K562 (cell line): Measurements from ENCODE around the gene SP2. TPM values are rescaled to one million over a fixed set of nuclear protein-coding genes. Genes with fewer than 3 reads are reported as not detected.

Experiments used
- ATAC-seq: fragments of 200-7000 bp; cut with Tn5 transposase; 3 replicates; pipeline ENCODE4 v1.9.1; 2020; ENCODE audit warnings: moderate library complexity
- BruUV-seq: library from RNA; stranded (reverse); fragments of 400-500 nt; replicated peaks from 2 replicates; lab custom pipeline; 2021; lab: Mats Ljungman, UMichigan
- CTCF ChIA-PET: fragments of 300-600 bp; formaldehyde crosslinking; extraction: SDS; loops from one replicate; lab custom pipeline; 2021; ENCODE audit warnings: low intra/inter-chr PET ratio; lab: Yijun Ruan, JAX
- POLR2A ChIA-PET: fragments of 300-600, 350-650 bp; sonication (Branson Sonifier 250); formaldehyde crosslinking; extraction: SDS; loops from one replicate; lab custom pipeline; 2021; ENCODE audit warnings: antibody characterized with exemption, inconsistent platforms; lab: Yijun Ruan, JAX
- DNase-seq, 4 experiments: peaks; one replicate each; pipeline versions ENCODE4 v3.0.0 to v3.0.0-alpha.2; 2011 to 2018; ENCODE audit warnings: low spot score in 3 of 4, mixed read lengths in 3 of 4; ENCODE audit errors: extremely low read depth in 1 of 4
- FAIRE-seq: peaks from 2 replicates; lab custom pipeline; 2011; peaks lifted over from hg19 to GRCh38; lab: Jason Lieb, UNC
- H2AFZ ChIP-seq: 2 replicates; pipeline ENCODE4 v1.6.0; 2011; ENCODE audit warnings: low read depth, low read length, control low read depth, inconsistent platforms
- H3K27ac ChIP-seq: fragments of 200-600 bp; 3 replicates; pipeline ENCODE4 v1.8.0; 2011; ENCODE audit warnings: low read depth, mild to moderate bottlenecking, control low read depth, inconsistent platforms, low read length, moderate library complexity, mixed read lengths; ENCODE audit errors: extremely low read depth
- H3K27me3 ChIP-seq, 2 experiments: fragments of 300-600 bp in 1 of 2; 2 replicates in 1 of 2; 3 replicates in 1 of 2; pipeline versions ENCODE4 v1.6.0 to v1.8.0; 2011; ENCODE audit warnings: inconsistent platforms in 2 of 2, low read length in 2 of 2, mild to moderate bottlenecking in 1 of 2, mixed read lengths in 1 of 2, moderate library complexity in 1 of 2; ENCODE audit not compliant: control insufficient read depth in 2 of 2, insufficient read depth in 2 of 2
- H3K36me3 ChIP-seq: fragments of 300-600 bp; 3 replicates; pipeline ENCODE4 v1.8.0; 2011; ENCODE audit warnings: mild to moderate bottlenecking, low read length, inconsistent platforms; ENCODE audit not compliant: control insufficient read depth, insufficient read depth
- H3K4me1 ChIP-seq, 2 experiments: fragments of 200-600 bp in 1 of 2; replicated peaks in 1 of 2; 2 replicates in 1 of 2; 3 replicates in 1 of 2; pipeline versions ENCODE4 v1.5.1 to v1.8.0; 2011; ENCODE audit warnings: inconsistent platforms in 2 of 2, low read length in 2 of 2, mild to moderate bottlenecking in 1 of 2, mixed read lengths in 1 of 2, moderate library complexity in 1 of 2; ENCODE audit not compliant: control insufficient read depth in 2 of 2, insufficient read depth in 2 of 2
- H3K4me2 ChIP-seq: 2 replicates; pipeline ENCODE4 v1.6.1; 2011; ENCODE audit warnings: low read length, control low read depth, inconsistent platforms, mixed read lengths; ENCODE audit not compliant: insufficient read depth
- H3K4me3 ChIP-seq: fragments of 200-600 bp; sonication (generic), shearing (Covaris generic); 2 replicates; pipeline ENCODE4 v1.5.1; 2016; ENCODE audit warnings: control low read depth, inconsistent platforms
- H3K79me2 ChIP-seq: fragments of 200-600 bp; 3 replicates; pipeline ENCODE4 v1.8.0; 2011; ENCODE audit warnings: low read length, inconsistent platforms; ENCODE audit not compliant: control insufficient read depth, insufficient read depth
- H3K9ac ChIP-seq, 2 experiments: 2 replicates each; pipeline versions ENCODE4 v1.6.0 to v1.6.1; 2011; ENCODE audit warnings: low read depth in 2 of 2, low read length in 2 of 2, control low read depth in 1 of 2, inconsistent platforms in 1 of 2, mild to moderate bottlenecking in 1 of 2, mixed read lengths in 1 of 2; ENCODE audit not compliant: insufficient read depth in 1 of 2
- H3K9me1 ChIP-seq: one replicate; pipeline ENCODE4 v1.6.0; 2011; ENCODE audit warnings: inconsistent platforms, mild to moderate bottlenecking, low read length, moderate library complexity; ENCODE audit not compliant: control insufficient read depth, insufficient read depth
- H3K9me3 ChIP-seq: replicated peaks from 2 replicates; pipeline ENCODE4 v1.5.1; 2011; ENCODE audit warnings: low read depth, low read length, inconsistent platforms; ENCODE audit not compliant: control insufficient read depth, insufficient read depth
- H4K20me1 ChIP-seq: replicated peaks from 2 replicates; pipeline ENCODE4 v1.6.1; 2011; ENCODE audit warnings: low read length, inconsistent platforms, mixed read lengths; ENCODE audit not compliant: control insufficient read depth, insufficient read depth
- C11orf30 ChIP-seq: fragments of 450-650 bp; IDR thresholded peaks from 2 replicates; pipeline ENCODE4 v1.6.1; 2016; ENCODE audit warnings: low read depth, mild to moderate bottlenecking
- CXXC5 ChIP-seq: fragments of 250-450 bp; sonication (Bioruptor Pico); IDR thresholded peaks from 2 replicates; pipeline ENCODE4 v1.8.0; 2022; ENCODE audit warnings: inconsistent platforms, mild to moderate bottlenecking, moderate library complexity
- MAFF ChIP-seq: IDR thresholded peaks from 2 replicates; pipeline ENCODE4 v1.6.1; 2012; ENCODE audit warnings: low read length, improper control_type of control experiment
- MAFG ChIP-seq: fragments of 450-650 bp; conservative IDR thresholded peaks from 2 replicates; pipeline ENCODE4 v1.6.1; 2016; ENCODE audit warnings: missing genetic modification characterization, missing compliant biosample characterization
- MAFK ChIP-seq: IDR thresholded peaks from 2 replicates; pipeline ENCODE4 v1.6.1; 2011; ENCODE audit warnings: low read length, improper control_type of control experiment
- POLR3A ChIP-seq: IDR thresholded peaks from 2 replicates; pipeline ENCODE4 v1.6.1; 2011; ENCODE audit warnings: borderline replicate concordance, mild to moderate bottlenecking, moderate library complexity; ENCODE audit not compliant: insufficient read length, insufficient read depth; ENCODE audit errors: extremely low read depth
- TARDBP ChIP-seq: fragments of 450-650 bp; IDR thresholded peaks from 2 replicates; pipeline ENCODE4 v1.6.1; 2016
- ZNF316 ChIP-seq: fragments of 450-650 bp; IDR thresholded peaks from 2 replicates; pipeline ENCODE4 v1.6.1; 2016
- ZNF589 ChIP-seq: fragments of 200-800 bp; sonication (Bioruptor generic); IDR thresholded peaks from 2 replicates; pipeline ENCODE4 v1.6.1; 2016; ENCODE audit warnings: low read depth, missing genetic modification characterization, missing compliant biosample characterization
- WGBS: fragments of 100-300 bp; shearing (Covaris generic); methylation state at CpG from one replicate; pipeline ENCODE4 v1.1.6; 2016; ENCODE audit warnings: low coverage, mixed read lengths; ENCODE audit not compliant: insufficient coverage; ENCODE audit errors: missing lambda C conversion rate; 5-methylcytosine and 5-hydroxymethylcytosine counted together
- in situ Hi-C: fragments of 300-500 bp; cut with MboI; formaldehyde crosslinking; loops from 4 replicates; pipeline ENCODE4 v1.15.0; 2018; ENCODE audit warnings: inconsistent platforms, mixed read lengths
- intact Hi-C: fragments of 100-400 bp; cut with micrococcal nuclease; formaldehyde crosslinking; loops from 2 replicates; pipeline ENCODE4 v1.14.2; 2022
- polyA plus RNA-seq, 8 experiments: library from polyadenylated mRNA; depleted of rRNA in 4 of 8; stranded (reverse) in 5 of 8; unstranded in 3 of 8; fragments of >200 nt; fragmentation: Nextera tagmentation in 2 of 8; fragmentation: Illumina TruSeq in 1 of 8; extraction: Ambion mirVana in 2 of 8; extraction: Trizol in 1 of 8; gene quantifications; 2 replicates each; pipeline versions ENCODE4 v1.2.1 to v1.2.3, GENCODE V29; 2011 to 2014; ENCODE audit warnings: inconsistent platforms in 1 of 8, missing spikeins in 1 of 8
- total RNA-seq, 7 experiments: library from RNA; depleted of rRNA in 6 of 7; stranded (reverse); fragments of >200 nt in 6 of 7; fragmentation: Illumina TruSeq in 2 of 7; extraction: Trizol in 2 of 7; gene quantifications; 2 replicates each; pipeline versions ENCODE4 v1.2.1 to v1.2.3, GENCODE V29; 2011 to 2021; ENCODE audit warnings: low replicate concordance in 1 of 7
- TF ChIP-seq, protein P1 (sequence below): sonication (generic); formaldehyde crosslinking; IDR thresholded peaks from 2 replicates; pipeline ENCODE4 v1.9.0; 2022; ENCODE audit warnings: mild to moderate bottlenecking, missing genetic modification reagents

The SP2 gene
- total and polyA plus RNA-seq, 9 of the 15 experiments (the other 6 are each of a cell fraction or from before 2014, with no cell fraction given) = 0.77 to 22.3 (median 2.3) TPM

DNA sequence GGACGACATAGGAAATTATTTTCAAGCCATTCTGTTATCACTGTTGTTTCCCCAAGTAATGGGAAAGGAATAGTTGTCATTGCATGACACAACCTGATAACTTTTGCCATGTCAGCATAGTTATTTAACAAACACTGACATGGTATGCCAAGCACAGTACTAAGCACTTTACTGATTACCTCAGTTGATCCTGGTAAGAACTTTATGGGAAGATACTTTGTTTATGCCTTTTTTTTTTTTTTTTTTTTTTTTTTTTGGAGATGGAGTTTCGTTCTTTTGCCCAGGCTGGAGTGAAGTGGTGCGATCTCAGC lies 29.6 kb downstream of the SP2 start:
- in situ Hi-C loops (no loop called here), intact Hi-C loops (no loop called here)
- ATAC-seq (no peak), FAIRE-seq (no peak), DNase-seq (no peak)
- H3K36me3 ChIP-seq = peaks cover 57% of the 10 kb centered on the region; the same call in 2 of the 3 replicates
- ChIA-PET POLR2A (interaction anchor here (1.4 kb wide), 1 partner anchor 21 kb away, joined by 3 read pairs; no protein-coding TSS in a partner anchor), CTCF (no interaction called here)
- 56% methylated on average over 2 of the region's 3 CpGs for WGBS
- no peak overlapping the region for H3K9ac ChIP-seq
- peak; percentile 90 for TF ChIP-seq MAFK
- no peak for TF ChIP-seq CXXC5
- TF ChIP-seq MAFF = peak; percentile 91
- peak; percentile 91 for TF ChIP-seq MAFG (tag)
- TF ChIP-seq ZNF316 = peak; percentile 94
- peak; percentile 85 for TF ChIP-seq C11orf30
- no peaks in the 10 kb centered on the region for H3K9me3 ChIP-seq
- H3K27ac ChIP-seq = no peak overlapping the region
- H4K20me1 ChIP-seq = no peaks in the 10 kb centered on the region
- H3K79me2 ChIP-seq = no peaks in the 10 kb centered on the region
- BruUV-seq = no TSS peak
- no peak overlapping the region for H3K4me2 ChIP-seq
- no peaks in the 10 kb centered on the region for H3K27me3 ChIP-seq
- peaks cover 11 to 26% of the 10 kb centered on the region in 2 experiments; a peak in 4 of 5 replicates for H3K4me1 ChIP-seq
- peaks cover 5% of the 10 kb centered on the region for H3K9me1 ChIP-seq
- no peak overlapping the region for H2AFZ ChIP-seq
- no peak overlapping the region for H3K4me3 ChIP-seq

- Histone ChIP-seq H4K20me1 (no peaks in the 10 kb centered on the region), H3K36me3 (peaks cover 52% of the 10 kb centered on the region; the same call in 2 of the 3 replicates), H3K27me3 (no peaks in the 10 kb centered on the region), H3K9ac (peak overlapping the region in 1 of 2 experiments; percentile 67; a peak in 1 of 4 replicates), H3K9me3 (no peaks in the 10 kb centered on the region), H3K79me2 (no peaks in the 10 kb centered on the region), H3K9me1 (peaks cover 2% of the 10 kb centered on the region), H3K27ac (no peak overlapping the region)
- no TSS peak for BruUV-seq
- no peak for DNase-seq
- intact Hi-C loops (no loop called here), in situ Hi-C loops (no loop called here)
- CTCF ChIA-PET = no interaction called here
- FAIRE-seq = no peak
- POLR2A ChIA-PET = interaction anchor here (3.3 kb wide), 1 partner anchor 10 kb away, joined by 18 read pairs; no protein-coding TSS in a partner anchor
- TF ChIP-seq TARDBP (no peak), ZNF589 (no peak), POLR3A (no peak)
- TF ChIP-seq, protein P1, sequence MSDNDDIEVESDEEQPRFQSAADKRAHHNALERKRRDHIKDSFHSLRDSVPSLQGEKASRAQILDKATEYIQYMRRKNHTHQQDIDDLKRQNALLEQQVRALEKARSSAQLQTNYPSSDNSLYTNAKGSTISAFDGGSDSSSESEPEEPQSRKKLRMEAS (CRISPR knock-in tag) = 0 out of 2 replicates have a peak, but pooled peaks have one; percentile 20
- TF ChIP-seq, all 486 proteins: peak for 1
- 90% methylated on average over 13 of the region's 20 CpGs for WGBS
- no peak overlapping the region for H2AFZ ChIP-seq
- peaks cover 18 to 33% of the 10 kb centered on the region in 2 experiments for H3K4me1 ChIP-seq
- H3K4me3 ChIP-seq = no peak overlapping the region
- ATAC-seq = no peak
- no peak overlapping the region for H3K4me2 ChIP-seq
Observed at GRCh38 chr17:47927821-47928400, 31.9 kb downstream of the SP2 start.
